Tongue (tissue), 3 donors: ENCODE results near the gene GNL3. TPM values are rescaled to one million over a fixed set of nuclear protein-coding genes. Genes with fewer than 3 reads are reported as not detected.
"Not testable (repeated sequence)": the region's sequence is repeated elsewhere in the genome, so short reads cannot be mapped to it uniquely, and the experiment has no call there.

Experiments
- DNase-seq: peaks from one replicate; pipeline ENCODE4 v3.0.0-alpha.2; 2015
- small RNA-seq: library from RNA; depleted of rRNA; stranded (forward); fragments of <200 nt; gene quantifications from one replicate; pipeline ENCODE3, GENCODE V24; 2014; ENCODE audit warnings: low replicate concordance
- total RNA-seq: library from RNA; depleted of rRNA; stranded (reverse); fragments of >200 nt; gene quantifications from one replicate; pipeline ENCODE4 v1.2.3, GENCODE V29; 2014

GNL3 gene
- total RNA-seq, 1 donor from 2014 or later, result 121 TPM

- DNase-seq, result no peak
Measured at GRCh38 chr3:52721002-52721729, 35.3 kb downstream of the GNL3 start.

- no peak for DNase-seq
Measured at GRCh38 chr3:52721730-52722008, 35.8 kb downstream of the GNL3 start.

- no peak for DNase-seq
Measured at GRCh38 chr3:52722491-52722890, 36.7 kb downstream of the GNL3 start.

- no peak for DNase-seq
Measured at GRCh38 chr3:52723935-52724334, 38.1 kb downstream of the GNL3 start.

- no peak for DNase-seq
Measured at GRCh38 chr3:52724511-52724910, 38.7 kb downstream of the GNL3 start.

- not testable (repeated sequence) for DNase-seq
Measured at GRCh38 chr3:52728753-52729152, 42.9 kb downstream of the GNL3 start.

- no peak for DNase-seq
Measured at GRCh38 chr3:52730681-52731080, 44.8 kb downstream of the GNL3 start.

GRCh38 chr3:52731590-52731989 lies 45.8 kb downstream of the GNL3 start:
- DNase-seq, result no peak

GRCh38 chr3:52733256-52733891 lies 47.5 kb downstream of the GNL3 start:
- DNase-seq, result no peak

- no peak for DNase-seq
Measured at GRCh38 chr3:52739730-52740129, 53.9 kb downstream of the GNL3 start.

- peak; percentile 49 for DNase-seq
Measured at GRCh38 chr3:52742418-52743041, 56.7 kb downstream of the GNL3 start.

GRCh38 chr3:52743152-52743551 lies 57.3 kb downstream of the GNL3 start:
- no peak for DNase-seq

GRCh38 chr3:52743721-52744120 lies 57.9 kb downstream of the GNL3 start:
- no peak for DNase-seq

Small RNAs within 50 kb of the gene (small RNA-seq; reads per million reads assigned to genes)
- gene AC006254.2, result not detected
- 1,720 reads per million, percentile 99 among the genes with 10 or more reads in this experiment for gene RF00569
- not detected for gene RF01183
- 0.10 reads per million for gene SNORD19
- not detected for gene SNORD19B
- gene SNORD69, result 3,697 reads per million, percentile 99 among the genes with 10 or more reads in this experiment

Other genes with a start within 250 kb of the GNL3 start
- 14.0 TPM for gene SEMA3G, start 240.9 kb upstream of the GNL3 start, total RNA-seq
- 352 TPM for gene TNNC1, start 232.0 kb upstream of the GNL3 start, total RNA-seq
- gene NISCH, start 230.4 kb upstream of the GNL3 start, total RNA-seq, result 82.2 TPM
- 56.5 TPM for gene STAB1, start 190.7 kb upstream of the GNL3 start, total RNA-seq
- gene NT5DC2, start 152.2 kb upstream of the GNL3 start, total RNA-seq, result 46.8 TPM
- gene UQCC5, start 149.4 kb upstream of the GNL3 start, total RNA-seq, result 1.4 TPM
- gene PBRM1, start 119 bp upstream of the GNL3 start, total RNA-seq, result 94.3 TPM
- 109 TPM for gene GLT8D1, start 19.8 kb downstream of the GNL3 start, total RNA-seq
- gene SPCS1, start 20.1 kb downstream of the GNL3 start, total RNA-seq, result 43.3 TPM
- gene NEK4, start 84.9 kb downstream of the GNL3 start, total RNA-seq, result 21.1 TPM
- gene ITIH1, start 91.6 kb downstream of the GNL3 start, total RNA-seq, result not detected
- 0.62 TPM for gene ITIH3, start 108.8 kb downstream of the GNL3 start, total RNA-seq
- 10.1 TPM for gene ITIH4, start 144.6 kb downstream of the GNL3 start, total RNA-seq
- gene MUSTN1, start 149.0 kb downstream of the GNL3 start, total RNA-seq, result 45.2 TPM
- gene STIMATE, start 211.5 kb downstream of the GNL3 start, total RNA-seq, result 26.6 TPM